Esophagus muscularis mucosa (tissue), 3 donors: ENCODE results near the gene CYP2F1.

Experiments used
- CTCF ChIP-seq, 3 experiments: fragments of 200-600 bp in 2 of 3; fragments of 450-650 bp in 1 of 3; sonication (generic) in 2 of 3; IDR thresholded peaks; one replicate each; pipeline ENCODE4 v1.5.1; 2017 to 2019; ENCODE audit warnings: antibody characterized with exemption in 3 of 3, mild to moderate bottlenecking in 2 of 3, moderate library complexity in 1 of 3
- POLR2A ChIP-seq: fragments of 450-650 bp; IDR thresholded peaks from one replicate; pipeline ENCODE4 v1.6.1; 2017; ENCODE audit warnings: antibody characterized with exemption, moderate library complexity, mild to moderate bottlenecking, low read depth
- POLR2AphosphoS5 ChIP-seq, 2 donors: sonication (generic); formaldehyde crosslinking; IDR thresholded peaks; one replicate each; pipeline ENCODE4 v1.6.1; 2017; ENCODE audit warnings: antibody characterized with exemption in 2 of 2

GRCh38 chr19:41172297-41173164, 58.3 kb downstream of the CYP2F1 start:
- TF ChIP-seq POLR2A: no peak
- TF ChIP-seq CTCF (IDR thresholded peaks at IDR 0.05): no peak
- no peak for TF ChIP-seq POLR2AphosphoS5 (IDR thresholded peaks at IDR 0.05)
